Activated T-cell treated with anti-CD3 and anti-CD28 coated beads, Interleukin-2, amount 50 U/mL, for 4 hours (primary cell): ENCODE measurements around the gene CTLA4. TPM values are rescaled to one million over a fixed set of nuclear protein-coding genes. Genes with fewer than 3 reads are reported as not detected.
A peak's percentile ranks its signal among the peaks of the same experiment; 100 is the strongest.
"Not testable (repeated sequence)": the region's sequence is repeated elsewhere in the genome, so short reads cannot be mapped to it uniquely, and the experiment has no call there.

Experiments
- ATAC-seq, 2 donors: fragments of 200-7000 bp; cut with Tn5 transposase; one replicate each; pipeline ENCODE4 v1.10.0; 2021
- DNase-seq: peaks from one replicate; pipeline ENCODE4 v3.0.0-alpha.2; 2020
- H3K27me3 Mint-ChIP-seq: one replicate; pipeline ENCODE4 v1.8.0; 2021; ENCODE audit warnings: low read depth, mixed read lengths
- H3K36me3 Mint-ChIP-seq: one replicate; pipeline ENCODE4 v1.8.0; 2022; ENCODE audit warnings: mixed read lengths; ENCODE audit not compliant: insufficient read depth
- H3K4me1 Mint-ChIP-seq: one replicate; pipeline ENCODE4 v1.8.0; 2021; ENCODE audit warnings: low read depth, mixed read lengths
- H3K4me3 Mint-ChIP-seq: one replicate; pipeline ENCODE4 v1.8.0; 2021; ENCODE audit warnings: mild to moderate bottlenecking, moderate library complexity, mixed read lengths
- H3K9me3 Mint-ChIP-seq: one replicate; pipeline ENCODE4 v1.8.0; 2021; ENCODE audit warnings: mixed read lengths
- total RNA-seq, 3 donors: library from RNA; stranded (reverse); gene quantifications; one replicate each; pipeline ENCODE4 v1.2.1, GENCODE V29; 2021

Gene CTLA4
- total RNA-seq, 3 donors from 2014 or later: 221 to 307 (median 278) TPM

GRCh38 chr2:203870481-203870880 is 2.9 kb downstream of the CTLA4 start:
- DNase-seq (no peak), ATAC-seq (no peak)
- Mint-ChIP-seq H3K27me3 (no peaks in the 10 kb centered on the region), H3K4me1 (peaks cover 85% of the 10 kb centered on the region), H3K9me3 (peaks cover 6% of the 10 kb centered on the region), H3K4me3 (peak overlapping the region; percentile 94), H3K36me3 (peaks cover 63% of the 10 kb centered on the region)

- ATAC-seq (peak in 1 of 2 donors; percentile 0), DNase-seq (no peak)
- Mint-ChIP-seq H3K36me3 (peaks cover 61% of the 10 kb centered on the region), H3K9me3 (peaks cover 1% of the 10 kb centered on the region), H3K4me3 (peak overlapping the region; percentile 94), H3K4me1 (peaks cover 83% of the 10 kb centered on the region), H3K27me3 (no peaks in the 10 kb centered on the region)
Observed at GRCh38 chr2:203870941-203871340, 3.4 kb downstream of the CTLA4 start.

- Mint-ChIP-seq H3K4me1 (peaks cover 82% of the 10 kb centered on the region), H3K27me3 (no peaks in the 10 kb centered on the region), H3K36me3 (peaks cover 61% of the 10 kb centered on the region), H3K4me3 (peak overlapping the region; percentile 94), H3K9me3 (no peaks in the 10 kb centered on the region)
- ATAC-seq: peak; percentile 52 to 53
- DNase-seq: no peak
Observed at GRCh38 chr2:203871371-203871983, 3.9 kb downstream of the CTLA4 start.

- no peak for DNase-seq
- no peak overlapping the region for H3K4me3 Mint-ChIP-seq
Observed at GRCh38 chr2:203873461-203873860, 5.9 kb downstream of the CTLA4 start.

GRCh38 chr2:203873921-203874631 is 6.5 kb downstream of the CTLA4 start:
- H3K4me3 Mint-ChIP-seq: no peak overlapping the region
- DNase-seq (no peak), ATAC-seq (no peak)
- H3K4me1 Mint-ChIP-seq: peaks cover 72% of the 10 kb centered on the region
- no peaks in the 10 kb centered on the region for H3K9me3 Mint-ChIP-seq
- peaks cover 55% of the 10 kb centered on the region for H3K36me3 Mint-ChIP-seq
- H3K27me3 Mint-ChIP-seq: no peaks in the 10 kb centered on the region

More at GRCh38 chr2:203873461-203873860, 5.9 kb downstream of the CTLA4 start:
- ATAC-seq: no peak
- no peaks in the 10 kb centered on the region for H3K9me3 Mint-ChIP-seq
- peaks cover 59% of the 10 kb centered on the region for H3K36me3 Mint-ChIP-seq
- peaks cover 76% of the 10 kb centered on the region for H3K4me1 Mint-ChIP-seq
- no peaks in the 10 kb centered on the region for H3K27me3 Mint-ChIP-seq

- ATAC-seq: no peak
- no peak overlapping the region for H3K4me3 Mint-ChIP-seq
- H3K4me1 Mint-ChIP-seq: peaks cover 58% of the 10 kb centered on the region
- no peak for DNase-seq
- no peaks in the 10 kb centered on the region for H3K27me3 Mint-ChIP-seq
- no peaks in the 10 kb centered on the region for H3K9me3 Mint-ChIP-seq
- peaks cover 41% of the 10 kb centered on the region for H3K36me3 Mint-ChIP-seq
Observed at GRCh38 chr2:203875471-203875870, 7.9 kb downstream of the CTLA4 start.

- Mint-ChIP-seq H3K4me3 (no peak overlapping the region), H3K4me1 (peaks cover 49% of the 10 kb centered on the region), H3K9me3 (no peaks in the 10 kb centered on the region), H3K36me3 (peaks cover 33% of the 10 kb centered on the region), H3K27me3 (no peaks in the 10 kb centered on the region)
- DNase-seq: no peak
- ATAC-seq: no peak
Observed at GRCh38 chr2:203876328-203876727, 8.8 kb downstream of the CTLA4 start.

GRCh38 chr2:203878063-203878462 is 10.5 kb downstream of the CTLA4 start:
- Mint-ChIP-seq H3K4me1 (peaks cover 35% of the 10 kb centered on the region), H3K27me3 (no peaks in the 10 kb centered on the region), H3K36me3 (peaks cover 17% of the 10 kb centered on the region), H3K4me3 (no peak overlapping the region), H3K9me3 (no peaks in the 10 kb centered on the region)
- DNase-seq: no peak
- no peak for ATAC-seq

GRCh38 chr2:203880557-203881125 is 13.1 kb downstream of the CTLA4 start:
- Mint-ChIP-seq H3K9me3 (no peaks in the 10 kb centered on the region), H3K27me3 (peaks cover 2% of the 10 kb centered on the region), H3K36me3 (no peaks in the 10 kb centered on the region), H3K4me3 (no peak overlapping the region), H3K4me1 (peaks cover 20% of the 10 kb centered on the region)
- DNase-seq: no peak
- ATAC-seq: peak in 1 of 2 donors; percentile 14

GRCh38 chr2:203881185-203881584 is 13.6 kb downstream of the CTLA4 start:
- H3K4me3 Mint-ChIP-seq, H3K27me3 Mint-ChIP-seq, ATAC-seq, H3K9me3 Mint-ChIP-seq, DNase-seq, H3K36me3 Mint-ChIP-seq: not testable (repeated sequence)
- peaks cover 18% of the 10 kb centered on the region for H3K4me1 Mint-ChIP-seq

GRCh38 chr2:203882551-203882950 is 15.0 kb downstream of the CTLA4 start:
- no peak for DNase-seq
- peaks cover 2% of the 10 kb centered on the region for H3K27me3 Mint-ChIP-seq
- no peaks in the 10 kb centered on the region for H3K9me3 Mint-ChIP-seq
- no peaks in the 10 kb centered on the region for H3K36me3 Mint-ChIP-seq
- ATAC-seq: no peak
- peaks cover 27% of the 10 kb centered on the region for H3K4me1 Mint-ChIP-seq
- H3K4me3 Mint-ChIP-seq: no peak overlapping the region

- no peak for DNase-seq
- no peak overlapping the region for H3K4me3 Mint-ChIP-seq
- H3K27me3 Mint-ChIP-seq: peaks cover 2% of the 10 kb centered on the region
- H3K4me1 Mint-ChIP-seq: peaks cover 43% of the 10 kb centered on the region
- ATAC-seq: peak; percentile 69 to 74
- no peaks in the 10 kb centered on the region for H3K36me3 Mint-ChIP-seq
- no peaks in the 10 kb centered on the region for H3K9me3 Mint-ChIP-seq
Observed at GRCh38 chr2:203886661-203887151, 19.1 kb downstream of the CTLA4 start.

GRCh38 chr2:203887677-203888076 is 20.1 kb downstream of the CTLA4 start:
- Mint-ChIP-seq H3K9me3 (no peaks in the 10 kb centered on the region), H3K36me3 (no peaks in the 10 kb centered on the region), H3K4me3 (no peak overlapping the region), H3K4me1 (peaks cover 47% of the 10 kb centered on the region), H3K27me3 (peaks cover 2% of the 10 kb centered on the region)
- no peak for ATAC-seq
- no peak for DNase-seq

- Mint-ChIP-seq H3K9me3 (no peaks in the 10 kb centered on the region), H3K4me3 (no peak overlapping the region), H3K4me1 (peaks cover 59% of the 10 kb centered on the region), H3K36me3 (no peaks in the 10 kb centered on the region), H3K27me3 (no peaks in the 10 kb centered on the region)
- DNase-seq (no peak), ATAC-seq (no peak)
Observed at GRCh38 chr2:203889542-203889941, 22.0 kb downstream of the CTLA4 start.

GRCh38 chr2:203889944-203890343 is 22.4 kb downstream of the CTLA4 start:
- Mint-ChIP-seq H3K27me3 (no peaks in the 10 kb centered on the region), H3K9me3 (no peaks in the 10 kb centered on the region), H3K36me3 (no peaks in the 10 kb centered on the region), H3K4me1 (peaks cover 59% of the 10 kb centered on the region), H3K4me3 (no peak overlapping the region)
- peak; percentile 20 to 23 for ATAC-seq
- no peak for DNase-seq
